HG03135 (cell line): Measurements from ENCODE around the gene DNAJC28.

Source experiments
- ATAC-seq: cut with Tn5 transposase; IDR thresholded peaks from one replicate; pipeline ENCODE4 v1.9.1; 2021; ENCODE audit warnings: mild to moderate bottlenecking, moderate library complexity; ENCODE audit not compliant: unreplicated experiment

The DNAJC28 gene

DNA sequence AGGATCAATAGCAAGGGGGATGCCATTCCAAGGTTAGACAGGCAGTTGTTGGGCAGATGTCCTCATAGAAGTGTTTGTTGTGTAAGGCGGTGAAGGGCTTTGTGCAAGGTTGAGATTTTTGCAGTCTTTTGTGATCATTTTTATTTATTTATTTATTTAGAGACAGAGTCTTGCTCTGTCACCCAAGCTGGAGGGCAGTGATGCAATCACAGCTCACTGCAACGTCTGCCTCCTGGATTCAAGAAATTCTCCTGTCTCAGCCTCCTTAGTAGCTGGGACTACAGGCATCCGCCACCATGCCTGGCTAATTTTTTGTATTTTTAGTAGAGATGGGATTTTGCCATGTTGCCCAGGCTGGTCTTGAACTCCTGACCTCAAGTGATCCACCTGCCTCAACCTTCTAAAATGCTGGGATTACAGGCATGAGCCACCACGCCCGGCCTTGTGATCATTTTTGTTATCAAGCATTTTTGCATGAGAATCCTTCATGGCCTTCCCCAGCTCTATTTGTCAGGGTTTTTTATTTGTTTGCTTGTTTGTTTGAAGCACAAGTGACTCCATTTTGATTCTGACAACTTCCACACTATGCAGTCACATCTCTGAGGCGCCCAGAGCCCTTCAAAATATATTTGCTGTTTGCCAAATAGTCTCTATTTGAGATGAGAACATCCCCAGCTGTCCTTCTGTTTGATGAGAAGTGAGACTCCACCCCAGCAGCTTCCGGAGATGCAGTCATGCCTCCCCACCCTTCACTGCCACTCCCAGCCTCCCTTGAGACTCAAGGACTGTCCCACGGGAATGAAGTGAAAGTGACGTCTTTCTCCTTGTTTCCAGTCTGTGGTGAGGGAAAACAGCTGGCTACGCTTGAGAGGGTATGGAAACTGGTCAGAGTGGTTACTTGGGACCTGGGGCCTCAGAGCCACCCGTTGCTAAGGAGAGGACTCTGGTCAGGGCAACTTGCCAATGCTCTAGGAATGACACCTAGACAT lies 49.7 kb downstream of the DNAJC28 start:
- no peak for ATAC-seq
